BJ (cell line): ENCODE measurements around the gene CARHSP1. TPM values are rescaled to one million over a fixed set of nuclear protein-coding genes. Genes with fewer than 3 reads are reported as not detected.

Experiments used
- CTCF ChIA-PET: fragments of 350-600 bp; formaldehyde crosslinking; extraction: SDS; loops from one replicate; lab custom pipeline; 2021; ENCODE audit warnings: antibody characterized with exemption, inconsistent platforms; lab: Yijun Ruan, JAX
- POLR2A ChIA-PET: fragments of 300-600 bp; sonication (Branson Sonifier 250); formaldehyde crosslinking; extraction: SDS; loops from one replicate; lab custom pipeline; 2021; ENCODE audit warnings: antibody characterized with exemption; lab: Charles Lee
- DNase-seq: peaks from one replicate; pipeline ENCODE4 v3.0.0-alpha.2; 2011; ENCODE audit warnings: low read depth
- H3K27me3 ChIP-seq: 2 replicates; pipeline ENCODE4 v1.6.0; 2011; ENCODE audit warnings: low read length; ENCODE audit not compliant: control insufficient read depth, insufficient read depth
- H3K36me3 ChIP-seq: 2 replicates; pipeline ENCODE4 v1.5.1; 2011; ENCODE audit warnings: low read length; ENCODE audit not compliant: control insufficient read depth, insufficient read depth
- H3K4me3 ChIP-seq: 2 replicates; pipeline ENCODE4 v1.5.1; 2011; ENCODE audit warnings: low read depth, mild to moderate bottlenecking, control low read depth, low read length
- polyA plus RNA-seq: library from polyadenylated mRNA; depleted of rRNA; stranded (reverse); fragments of >200 nt; gene quantifications from 2 replicates; pipeline ENCODE4 v1.2.3, GENCODE V29; 2011
- TF ChIP-seq, protein P1 (sequence below): IDR thresholded peaks from 2 replicates; pipeline ENCODE4 v1.5.1; 2011; ENCODE audit warnings: low read depth, mild to moderate bottlenecking, control low read depth, inconsistent platforms, low read length, moderate library complexity; ENCODE audit not compliant: insufficient read depth

Gene CARHSP1
- polyA plus RNA-seq, 1 experiment: 119 TPM

DNA sequence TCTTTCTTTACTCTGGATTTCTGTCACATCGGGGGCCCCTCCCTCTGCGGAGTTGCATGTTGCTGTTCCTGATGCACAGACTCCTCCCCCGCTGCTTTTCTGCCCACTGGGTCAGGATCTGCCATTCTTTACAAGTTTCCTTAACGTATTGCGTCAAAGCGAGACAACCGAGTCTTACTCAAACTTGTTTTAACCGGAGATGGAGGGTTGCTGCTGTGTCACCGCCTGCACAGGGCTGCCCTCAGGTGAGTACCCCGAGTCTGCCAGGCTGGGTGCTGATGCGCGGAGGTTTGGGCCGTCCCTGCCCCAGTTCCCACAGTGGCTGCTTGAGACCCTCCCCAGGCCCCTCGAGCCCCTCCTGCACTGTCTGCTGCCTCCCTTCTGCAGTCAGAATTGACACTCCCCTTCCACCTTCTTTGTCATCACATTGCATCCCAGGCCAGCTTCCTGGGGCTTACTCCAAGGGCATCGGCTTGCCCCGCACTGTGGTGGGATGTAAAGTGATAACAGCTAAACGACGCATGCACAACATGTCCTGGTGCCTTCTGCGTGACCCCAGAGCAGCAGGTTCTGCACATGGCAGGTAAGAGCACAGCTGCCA is 19.3 kb downstream of the CARHSP1 start:
- no peak for DNase-seq
- TF ChIP-seq, protein P1, sequence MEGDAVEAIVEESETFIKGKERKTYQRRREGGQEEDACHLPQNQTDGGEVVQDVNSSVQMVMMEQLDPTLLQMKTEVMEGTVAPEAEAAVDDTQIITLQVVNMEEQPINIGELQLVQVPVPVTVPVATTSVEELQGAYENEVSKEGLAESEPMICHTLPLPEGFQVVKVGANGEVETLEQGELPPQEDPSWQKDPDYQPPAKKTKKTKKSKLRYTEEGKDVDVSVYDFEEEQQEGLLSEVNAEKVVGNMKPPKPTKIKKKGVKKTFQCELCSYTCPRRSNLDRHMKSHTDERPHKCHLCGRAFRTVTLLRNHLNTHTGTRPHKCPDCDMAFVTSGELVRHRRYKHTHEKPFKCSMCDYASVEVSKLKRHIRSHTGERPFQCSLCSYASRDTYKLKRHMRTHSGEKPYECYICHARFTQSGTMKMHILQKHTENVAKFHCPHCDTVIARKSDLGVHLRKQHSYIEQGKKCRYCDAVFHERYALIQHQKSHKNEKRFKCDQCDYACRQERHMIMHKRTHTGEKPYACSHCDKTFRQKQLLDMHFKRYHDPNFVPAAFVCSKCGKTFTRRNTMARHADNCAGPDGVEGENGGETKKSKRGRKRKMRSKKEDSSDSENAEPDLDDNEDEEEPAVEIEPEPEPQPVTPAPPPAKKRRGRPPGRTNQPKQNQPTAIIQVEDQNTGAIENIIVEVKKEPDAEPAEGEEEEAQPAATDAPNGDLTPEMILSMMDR: no peak
- CTCF ChIA-PET: interaction anchor here (0.8 to 5.1 kb wide), 2 partner anchors 25 to 31 kb away, joined by 3 to 20 read pairs; partner anchors contain the start of gene LITAFD
- POLR2A ChIA-PET: interaction anchor here (0.9 kb wide), 1 partner anchor 11 kb away, joined by 3 read pairs; no protein-coding TSS in a partner anchor
- H3K4me3 ChIP-seq: no peak overlapping the region
- no peaks in the 10 kb centered on the region for H3K27me3 ChIP-seq
- peaks cover 25% of the 10 kb centered on the region for H3K36me3 ChIP-seq

DNA sequence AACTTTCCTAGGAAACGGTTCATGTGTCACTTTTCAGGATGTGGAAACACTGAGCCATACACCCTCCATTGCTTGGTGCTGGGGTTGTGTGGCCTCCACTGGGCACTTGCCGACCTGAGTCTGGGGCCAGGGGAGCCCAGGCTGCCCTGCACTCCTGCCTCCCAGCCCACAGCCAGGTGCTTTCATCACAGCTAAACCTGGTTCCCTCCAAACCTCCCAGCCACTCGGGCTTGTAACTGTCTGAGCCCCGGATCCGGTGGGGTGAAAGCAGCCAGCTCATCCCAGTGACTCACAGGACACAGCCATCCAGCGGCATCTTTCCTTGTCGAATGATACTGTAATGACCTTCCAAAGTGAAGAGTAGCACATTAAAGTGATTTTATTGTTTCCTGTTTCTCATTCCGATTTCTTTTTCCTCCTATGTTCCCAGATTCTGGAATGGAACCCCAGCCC is 19.8 kb downstream of the CARHSP1 start:
- ChIA-PET CTCF (no interaction called here), POLR2A (interaction anchor here (0.9 kb wide), 1 partner anchor 11 kb away, joined by 3 read pairs; no protein-coding TSS in a partner anchor)
- H3K36me3 ChIP-seq: peaks cover 21% of the 10 kb centered on the region
- H3K4me3 ChIP-seq: no peak overlapping the region
- peak; percentile 30 for DNase-seq
- TF ChIP-seq, protein P1: no peak
- H3K27me3 ChIP-seq: no peaks in the 10 kb centered on the region

GRCh38 chr16:8848231-8848938 is 20.4 kb downstream of the CARHSP1 start:
- H3K4me3 ChIP-seq: no peak overlapping the region
- POLR2A ChIA-PET: interaction anchor here (0.9 kb wide), 1 partner anchor 12 kb away, joined by 3 read pairs; no protein-coding TSS in a partner anchor
- H3K27me3 ChIP-seq: no peaks in the 10 kb centered on the region
- peaks cover 19% of the 10 kb centered on the region for H3K36me3 ChIP-seq
- TF ChIP-seq, protein P1: no peak
- CTCF ChIA-PET: no interaction called here
- DNase-seq: no peak

DNA sequence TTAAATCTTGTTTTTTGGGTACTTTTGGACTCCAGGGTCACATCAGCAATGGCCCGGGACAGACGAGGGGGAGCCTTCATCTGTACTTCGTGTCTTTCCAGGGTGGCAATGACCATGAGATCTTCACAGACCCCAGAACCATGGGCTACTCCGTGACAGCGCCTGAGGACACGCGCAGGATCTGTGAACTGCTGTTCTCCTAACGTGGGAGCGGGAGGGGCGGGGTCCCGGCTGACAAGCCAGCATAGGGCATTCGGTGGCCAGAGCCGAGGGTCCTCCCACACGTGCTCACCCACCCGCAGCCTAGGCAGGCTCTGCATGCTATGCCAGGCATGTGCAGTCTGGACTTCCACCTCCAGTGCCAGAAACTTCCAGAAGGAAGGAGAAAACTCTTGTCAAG is 21.2 kb downstream of the CARHSP1 start:
- Histone ChIP-seq H3K27me3 (no peaks in the 10 kb centered on the region), H3K36me3 (peaks cover 15% of the 10 kb centered on the region), H3K4me3 (no peak overlapping the region)
- CTCF ChIA-PET: no interaction called here
- TF ChIP-seq, protein P1: no peak
- DNase-seq: no peak
- POLR2A ChIA-PET: no interaction called here

- TF ChIP-seq, protein P1: no peak
- POLR2A ChIA-PET: no interaction called here
- Histone ChIP-seq H3K36me3 (peaks cover 15% of the 10 kb centered on the region), H3K27me3 (no peaks in the 10 kb centered on the region), H3K4me3 (no peak overlapping the region)
- no peak for DNase-seq
- CTCF ChIA-PET: no interaction called here
Measured at GRCh38 chr16:8847145-8847544, 21.7 kb downstream of the CARHSP1 start.
